Adrenal gland (tissue), 12 donors: ENCODE data around the gene ADCY5. TPM values are rescaled to one million over a fixed set of nuclear protein-coding genes. Genes with fewer than 3 reads are reported as not detected.

Experiments used
- DNase-seq, 7 donors: peaks; one replicate each; pipeline ENCODE4 v3.0.0-alpha.2; 2019 to 2020
- H3K27ac ChIP-seq, 5 donors: fragments of 200-600 bp; sonication (generic) in 4 of 5; 1 replicate in 3 of 5; 2 replicates in 2 of 5; pipeline versions ENCODE4 v1.5.1 to v1.8.0; 2016 to 2020; ENCODE audit warnings: mild to moderate bottlenecking in 1 of 5
- H3K27me3 ChIP-seq: fragments of 200-600 bp; 2 replicates; pipeline ENCODE4 v1.8.0; 2021
- H3K36me3 ChIP-seq, 2 donors: fragments of 200-600 bp; replicated peaks in 1 of 2; 1 replicate in 1 of 2; 2 replicates in 1 of 2; pipeline versions ENCODE4 v1.5.1 to v1.8.0; 2018 to 2022
- H3K4me1 ChIP-seq, 2 donors: fragments of 200-600 bp; replicated peaks in 1 of 2; 1 replicate in 1 of 2; 2 replicates in 1 of 2; pipeline versions ENCODE4 v1.5.1 to v1.8.0; 2018 to 2021
- H3K4me3 ChIP-seq, 4 donors: fragments of 200-600 bp; sonication (generic) in 3 of 4; one replicate each; pipeline ENCODE4 v1.5.1; 2016 to 2018
- H3K9me3 ChIP-seq, 3 donors: fragments of 200-600 bp; sonication (generic) in 1 of 3; replicated peaks in 1 of 3; 1 replicate in 2 of 3; 2 replicates in 1 of 3; pipeline versions ENCODE4 v1.5.1 to v1.8.0; 2016 to 2021
- CTCF ChIP-seq, 6 experiments: fragments of 450-650 bp in 4 of 6; fragments of 200-600 bp in 2 of 6; sonication (generic) in 1 of 6; IDR thresholded peaks; 1 replicate in 5 of 6; 2 replicates in 1 of 6; pipeline versions ENCODE4 v1.5.1 to v1.8.0; 2016 to 2021; ENCODE audit warnings: antibody characterized with exemption in 6 of 6, mild to moderate bottlenecking in 2 of 6, moderate library complexity in 1 of 6
- POLR2A ChIP-seq, 2 donors: fragments of 450-650 bp; IDR thresholded peaks; one replicate each; pipeline ENCODE4 v1.6.1; 2017; ENCODE audit warnings: antibody characterized with exemption in 2 of 2, mild to moderate bottlenecking in 2 of 2, moderate library complexity in 1 of 2
- WGBS, 4 donors: extraction: QIAGEN DNeasy Blood & Tissue Kit in 2 of 4; methylation state at CpG; one replicate each; pipeline versions ENCODE4 v1.1.5 to v1.1.7; 2013 to 2017; 5-methylcytosine and 5-hydroxymethylcytosine counted together
- intact Hi-C, 2 donors: fragments of 100-400 bp; cut with DNase I; formaldehyde crosslinking; loops; one replicate each; pipeline versions ENCODE4 v1.14.1 to v1.15.0; 2022 to 2023
- polyA plus RNA-seq, 3 donors: library from polyadenylated mRNA; stranded (reverse); fragments of 200-250 nt in 2 of 3; fragments of 350-450 nt in 1 of 3; fragmentation: Illumina TruSeq in 1 of 3; extraction: RNeasy Lipid Tissue Mini Kit (QIAGEN cat#74804) in 1 of 3; gene quantifications; one replicate each; pipeline ENCODE4 v1.2.3, GENCODE V29; 2013 to 2014
- total RNA-seq, 9 donors: library from RNA; depleted of rRNA in 4 of 9; stranded (reverse); fragments of >200 nt in 4 of 9; fragments of 120-200 nt in 1 of 9; fragmentation: NEBNext Ultra II Directional in 1 of 9; extraction: Animal tissue kit (Norgen Biotek cat#: 25700) in 1 of 9; gene quantifications; one replicate each; pipeline versions ENCODE4 v1.1.0 to v1.2.4, GENCODE V29; 2013 to 2023
- donor health status: healthy with polysubstance abuse.
- donor health status: Bipolar disorder and iron deficiency.
- donor health status: DM: yes; HTN: yes; CAD: no.
- donor health status: DM: no; HTN: no; CAD: no.
- donor health status: DM: no; HTN: no; CAD: no.
- donor health status: DM: yes; HTN: yes; CAD: no.

ADCY5 gene
- total and polyA plus RNA-seq, 12 donors = 1.2 to 12.4 (median 4.4) TPM

- TF ChIP-seq POLR2A (IDR thresholded peaks at IDR 0.05) (no peak), CTCF (IDR thresholded peaks at IDR 0.05) (no peak)
- Histone ChIP-seq H3K27me3 (no peaks in the 10 kb centered on the region), H3K36me3 (no peaks in the 10 kb centered on the region), H3K9me3 (no peaks in the 10 kb centered on the region), H3K4me1 (no peaks in the 10 kb centered on the region), H3K4me3 (no peak overlapping the region), H3K27ac (no peak overlapping the region)
- 89 to 96% (median 94%) methylated on average over 3 of the region's 3 CpGs for WGBS, 4 donors
- intact Hi-C loops = no loop called here
- no peak for DNase-seq
Measured at GRCh38 chr3:123281406-123281805, 167.5 kb downstream of the ADCY5 start.

GRCh38 chr3:123279121-123279520 lies 169.8 kb downstream of the ADCY5 start:
- Histone ChIP-seq H3K9me3 (no peaks in the 10 kb centered on the region), H3K27ac (no peak overlapping the region), H3K4me1 (no peaks in the 10 kb centered on the region), H3K27me3 (no peaks in the 10 kb centered on the region), H3K4me3 (no peak overlapping the region), H3K36me3 (no peaks in the 10 kb centered on the region)
- intact Hi-C loops = no loop called here
- no peak for TF ChIP-seq POLR2A (IDR thresholded peaks at IDR 0.05)
- no peak for TF ChIP-seq CTCF (IDR thresholded peaks at IDR 0.05)
- DNase-seq = peak in 1 of 7 donors; percentile 28
- 67 to 82% (median 71%) methylated on average over 7 of the region's 7 CpGs for WGBS, 4 donors

GRCh38 chr3:123278446-123278845 lies 170.4 kb downstream of the ADCY5 start:
- Histone ChIP-seq H3K36me3 (no peaks in the 10 kb centered on the region), H3K27ac (no peak overlapping the region), H3K27me3 (no peaks in the 10 kb centered on the region), H3K9me3 (no peaks in the 10 kb centered on the region), H3K4me1 (no peaks in the 10 kb centered on the region), H3K4me3 (no peak overlapping the region)
- TF ChIP-seq CTCF (IDR thresholded peaks at IDR 0.05) (no peak), POLR2A (IDR thresholded peaks at IDR 0.05) (no peak)
- 77 to 83% (median 78%) methylated on average over 5 of the region's 5 CpGs for WGBS, 4 donors
- intact Hi-C loops = no loop called here
- no peak for DNase-seq

- WGBS, 4 donors = 88 to 93% (median 89%) methylated on average over 6 of the region's 6 CpGs
- no peak for DNase-seq
- TF ChIP-seq CTCF (IDR thresholded peaks at IDR 0.05) = no peak
- TF ChIP-seq POLR2A (IDR thresholded peaks at IDR 0.05) = no peak
- no peak overlapping the region for H3K4me3 ChIP-seq
- intact Hi-C loops = no loop called here
- H3K9me3 ChIP-seq = no peaks in the 10 kb centered on the region
- H3K4me1 ChIP-seq = no peaks in the 10 kb centered on the region
- no peaks in the 10 kb centered on the region for H3K36me3 ChIP-seq
- H3K27ac ChIP-seq = no peak overlapping the region
- no peaks in the 10 kb centered on the region for H3K27me3 ChIP-seq
Measured at GRCh38 chr3:123277106-123277505, 171.8 kb downstream of the ADCY5 start.
